Stomach smooth muscle (tissue), 2 donors: ENCODE results near the gene MYH6.

Experiments
- H3K27ac ChIP-seq: one replicate; pipeline ENCODE4 v1.7.0; 2013; ENCODE audit warnings: mild to moderate bottlenecking, low read length, inconsistent platforms
- H3K27me3 ChIP-seq, 2 donors: one replicate each; pipeline ENCODE4 v1.7.0; 2013; ENCODE audit warnings: low read length in 2 of 2; ENCODE audit not compliant: insufficient read depth in 2 of 2, control insufficient read depth in 1 of 2
- H3K36me3 ChIP-seq, 2 donors: one replicate each; pipeline ENCODE4 v1.7.0; 2013; ENCODE audit warnings: low read length in 2 of 2; ENCODE audit not compliant: control insufficient read depth in 2 of 2, insufficient read depth in 2 of 2
- H3K4me1 ChIP-seq: one replicate; pipeline ENCODE4 v1.7.0; 2013; ENCODE audit warnings: low read length; ENCODE audit not compliant: control insufficient read depth, insufficient read depth
- H3K4me3 ChIP-seq, 2 donors: one replicate each; pipeline ENCODE4 v1.7.0; 2013; ENCODE audit warnings: low read length in 2 of 2
- H3K9ac ChIP-seq, 2 donors: one replicate each; pipeline ENCODE4 v1.7.0; 2013; ENCODE audit warnings: low read length in 2 of 2, mild to moderate bottlenecking in 1 of 2
- H3K9me3 ChIP-seq, 2 donors: one replicate each; pipeline ENCODE4 v1.7.0; 2013; ENCODE audit warnings: low read length in 2 of 2; ENCODE audit not compliant: control insufficient read depth in 2 of 2
- donor health status: healthy.
- donor health status: Pancreatic carcinoma.

MYH6 gene

DNA sequence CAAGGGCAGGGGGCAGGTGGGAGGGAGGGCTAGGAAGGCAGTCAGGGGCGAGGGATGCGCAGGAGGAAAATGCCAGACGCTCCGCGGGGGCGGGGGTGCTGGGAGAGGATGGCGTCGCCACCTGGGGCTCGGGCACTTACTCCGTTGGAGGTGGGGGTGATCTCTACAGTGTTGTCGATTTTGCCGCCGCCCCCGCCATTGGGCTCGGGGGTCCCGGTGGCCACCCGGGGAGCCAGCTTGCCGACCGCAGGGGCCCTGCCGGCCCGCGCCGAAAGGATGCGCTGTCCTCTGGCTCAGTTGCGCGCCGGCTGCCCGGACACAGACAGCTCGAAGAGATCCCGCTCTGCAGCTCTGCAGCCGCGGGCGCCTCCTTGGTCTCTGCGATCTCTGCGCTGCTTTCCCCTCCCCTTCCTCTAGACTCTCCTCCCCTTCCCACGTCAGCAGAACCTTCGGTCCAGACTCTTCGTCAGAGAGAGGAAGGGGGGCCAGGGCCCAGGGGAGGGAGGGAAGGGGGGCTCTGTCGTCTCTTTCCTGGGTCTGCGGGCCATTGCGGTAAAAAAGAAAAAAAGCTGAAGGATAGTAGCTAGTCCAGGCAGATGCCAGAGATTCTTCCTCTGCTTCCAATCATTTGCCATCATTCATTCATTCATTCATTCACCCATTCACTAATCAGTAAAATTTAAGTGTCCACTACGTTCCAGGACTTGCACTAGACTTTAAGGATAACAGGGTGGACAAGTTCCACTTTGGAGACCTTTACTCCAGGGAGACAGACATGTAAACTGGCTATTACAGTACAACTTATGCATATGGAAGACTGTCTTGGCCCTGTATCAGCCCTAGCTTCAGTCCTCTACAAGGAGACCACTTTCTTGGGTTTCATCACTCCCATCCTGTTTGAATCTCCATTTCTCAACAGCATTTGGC, 55.3 kb downstream of the MYH6 start, which contains the start of gene SLC22A17:
Gene SLC22A17 (minus strand): TSS at position 382 of the 927 bp plus-strand sequence.
- Histone ChIP-seq H3K9me3 (no peaks in the 10 kb centered on the region), H3K4me3 (peak within 1 kb of the TSS; percentile 23 to 81), H3K27me3 (no peaks in the 10 kb centered on the region), H3K27ac (peak within 1 kb of the TSS; percentile 42), H3K4me1 (peaks cover 19% of the 10 kb centered on the region), H3K9ac (peak within 1 kb of the TSS; percentile 13 to 55), H3K36me3 (peaks cover 0 to 3% of the 10 kb centered on the region in 2 donors)

DNA sequence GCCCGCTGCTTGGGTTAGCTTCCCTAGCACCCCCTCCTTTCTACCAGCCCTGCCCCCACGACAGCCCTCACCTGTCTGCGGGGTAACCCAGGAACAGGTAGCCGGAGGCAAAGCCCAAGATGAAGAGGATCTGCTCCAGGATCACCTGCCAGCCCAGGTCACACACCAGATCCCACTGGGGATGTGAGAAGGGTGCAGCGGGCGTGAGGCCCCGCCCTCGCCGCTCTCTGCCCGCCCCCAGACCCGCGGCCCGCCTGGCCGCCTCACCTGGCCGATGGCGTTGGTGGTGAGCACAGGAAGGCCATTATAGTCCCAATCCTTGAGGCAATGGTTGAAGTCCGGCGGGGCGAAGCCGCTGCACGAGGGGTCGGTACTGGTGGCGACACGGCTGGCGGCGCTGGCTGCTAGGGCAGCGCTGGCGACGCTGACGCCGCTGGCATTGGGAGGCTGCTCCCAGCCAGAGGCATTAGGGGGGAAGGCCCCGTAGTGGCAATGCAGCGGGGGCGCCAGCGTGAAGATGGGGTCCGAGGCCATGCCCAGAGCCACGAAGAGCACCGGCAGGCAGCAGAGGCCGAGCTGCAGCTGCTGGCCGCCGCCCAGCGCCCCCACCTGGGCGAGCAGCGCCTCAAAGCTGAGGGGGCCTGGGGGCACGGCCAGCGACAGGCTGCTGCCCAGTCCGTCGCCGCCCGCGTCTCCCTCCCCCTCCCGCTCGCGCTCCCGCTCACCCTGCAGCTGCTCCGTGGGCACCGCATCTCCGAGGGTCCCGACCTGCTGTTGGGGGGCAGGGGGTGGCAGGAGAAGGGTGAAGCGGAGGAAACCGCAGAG, 56.2 kb downstream of the MYH6 start:
- no peaks in the 10 kb centered on the region for H3K27me3 ChIP-seq
- peak overlapping the region; percentile 42 for H3K27ac ChIP-seq
- H3K9ac ChIP-seq: peak overlapping the region in 1 of 2 donors; percentile 55
- peaks cover 19% of the 10 kb centered on the region for H3K4me1 ChIP-seq
- peaks cover 0 to 2% of the 10 kb centered on the region in 2 donors for H3K36me3 ChIP-seq
- H3K9me3 ChIP-seq: no peaks in the 10 kb centered on the region
- peak overlapping the region; percentile 23 to 81 for H3K4me3 ChIP-seq

DNA sequence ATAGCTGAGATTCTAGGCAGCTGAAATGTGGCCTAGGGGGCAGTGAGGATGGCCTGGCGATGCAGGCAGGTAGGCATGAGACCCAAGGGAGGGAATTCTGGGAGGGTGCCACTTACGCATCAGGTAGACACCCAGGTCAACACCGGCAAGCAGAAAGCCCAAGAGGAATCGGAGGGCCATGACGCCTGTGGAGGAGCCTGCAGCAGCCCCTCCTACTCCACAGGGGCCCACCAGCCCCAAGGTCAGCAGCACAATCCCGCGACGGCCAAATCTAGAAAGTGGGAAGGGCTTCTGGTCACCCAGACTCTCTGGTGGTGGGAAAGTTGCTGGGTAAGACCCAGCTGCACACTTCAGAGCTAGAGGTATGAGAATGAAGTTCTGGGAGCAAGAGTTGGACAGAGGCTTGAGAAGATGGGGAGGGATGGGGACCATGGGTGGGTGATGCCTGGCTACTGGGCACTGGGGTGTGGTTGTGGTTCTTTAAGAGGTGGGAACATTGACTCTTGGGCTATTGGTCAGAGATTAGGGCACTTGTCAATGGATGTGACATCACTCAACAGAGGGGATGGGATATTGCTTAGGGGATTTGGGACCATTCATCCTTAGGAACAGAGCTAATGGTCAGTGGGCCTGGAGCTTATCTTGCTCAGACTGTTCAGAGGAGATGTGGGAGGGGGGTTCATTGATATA, 58.8 kb downstream of the MYH6 start:
- no peaks in the 10 kb centered on the region for H3K9me3 ChIP-seq
- no peak overlapping the region for H3K9ac ChIP-seq
- peaks cover 19% of the 10 kb centered on the region for H3K4me1 ChIP-seq
- no peak overlapping the region for H3K27ac ChIP-seq
- no peak overlapping the region for H3K4me3 ChIP-seq
- no peaks in the 10 kb centered on the region for H3K27me3 ChIP-seq
- peaks cover 0 to 2% of the 10 kb centered on the region in 2 donors for H3K36me3 ChIP-seq

DNA sequence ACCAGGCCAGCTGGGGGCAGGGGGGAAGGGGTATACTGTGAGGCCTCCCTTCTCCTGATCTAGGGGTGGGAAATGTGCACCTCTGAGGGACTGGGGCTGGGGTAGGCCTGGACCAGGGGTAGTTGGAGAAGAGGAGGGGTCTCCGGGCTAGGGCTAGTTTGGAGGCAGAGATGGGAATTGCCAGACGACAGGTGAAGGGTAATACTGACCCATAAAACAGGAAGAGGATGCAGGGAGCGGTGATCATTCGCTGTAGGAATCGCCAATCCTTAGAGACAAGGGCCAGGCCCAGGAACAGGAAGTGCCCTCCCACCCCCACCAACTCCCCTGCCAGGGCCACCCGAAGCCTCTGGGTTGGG, 59.8 kb downstream of the MYH6 start:
- no peak overlapping the region for H3K4me3 ChIP-seq
- H3K9ac ChIP-seq: no peak overlapping the region
- peaks cover 0 to 2% of the 10 kb centered on the region in 2 donors for H3K36me3 ChIP-seq
- no peak overlapping the region for H3K27ac ChIP-seq
- no peaks in the 10 kb centered on the region for H3K27me3 ChIP-seq
- peaks cover 17% of the 10 kb centered on the region for H3K4me1 ChIP-seq
- no peaks in the 10 kb centered on the region for H3K9me3 ChIP-seq

DNA sequence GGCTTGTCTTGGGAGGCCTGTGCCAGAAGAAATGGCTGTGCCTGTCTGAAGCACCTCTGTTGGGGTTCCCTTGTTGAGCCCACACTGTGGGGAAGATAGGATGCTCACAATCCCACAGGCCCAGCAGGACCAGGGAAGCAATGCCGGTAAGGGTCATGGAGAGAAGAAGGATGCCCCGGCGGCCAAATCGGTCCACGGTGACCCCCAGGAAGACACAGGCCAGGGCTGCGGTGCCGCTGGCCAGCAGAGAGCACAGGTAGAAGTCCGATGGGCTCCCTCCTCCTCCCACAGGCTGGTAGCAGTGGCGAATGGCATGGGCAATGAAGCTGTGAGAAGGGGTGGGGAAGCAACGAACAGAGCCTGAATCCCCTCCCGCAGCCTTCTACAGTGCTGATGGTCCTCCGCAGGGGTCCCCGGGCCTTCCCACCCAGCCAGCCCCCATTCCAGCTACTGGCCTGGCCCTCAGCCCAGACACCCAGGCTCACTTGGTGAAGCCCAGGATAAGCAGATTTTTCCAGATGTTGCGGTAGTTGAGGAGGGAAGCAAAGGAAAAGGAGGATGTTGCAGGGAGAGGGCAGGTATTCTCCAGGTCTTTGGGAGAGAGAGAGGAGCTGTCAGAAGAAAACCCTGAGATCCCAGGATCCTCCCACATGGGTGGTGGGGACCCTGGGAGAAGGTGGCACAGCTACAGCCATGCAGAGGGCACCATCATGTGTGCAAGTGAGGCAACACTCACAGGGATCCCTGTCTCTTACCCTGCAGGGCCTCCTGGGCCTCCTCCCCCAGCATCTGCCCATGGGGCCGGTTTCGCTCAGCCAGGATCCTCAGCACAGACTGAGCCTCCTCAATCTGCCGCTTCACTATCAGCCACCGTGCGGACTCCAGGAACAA, 60.4 kb downstream of the MYH6 start:
- Histone ChIP-seq H3K9ac (no peak overlapping the region), H3K4me1 (peaks cover 10% of the 10 kb centered on the region), H3K36me3 (peaks cover 0 to 2% of the 10 kb centered on the region in 2 donors), H3K27ac (no peak overlapping the region), H3K9me3 (no peaks in the 10 kb centered on the region), H3K27me3 (no peaks in the 10 kb centered on the region), H3K4me3 (no peak overlapping the region)

DNA sequence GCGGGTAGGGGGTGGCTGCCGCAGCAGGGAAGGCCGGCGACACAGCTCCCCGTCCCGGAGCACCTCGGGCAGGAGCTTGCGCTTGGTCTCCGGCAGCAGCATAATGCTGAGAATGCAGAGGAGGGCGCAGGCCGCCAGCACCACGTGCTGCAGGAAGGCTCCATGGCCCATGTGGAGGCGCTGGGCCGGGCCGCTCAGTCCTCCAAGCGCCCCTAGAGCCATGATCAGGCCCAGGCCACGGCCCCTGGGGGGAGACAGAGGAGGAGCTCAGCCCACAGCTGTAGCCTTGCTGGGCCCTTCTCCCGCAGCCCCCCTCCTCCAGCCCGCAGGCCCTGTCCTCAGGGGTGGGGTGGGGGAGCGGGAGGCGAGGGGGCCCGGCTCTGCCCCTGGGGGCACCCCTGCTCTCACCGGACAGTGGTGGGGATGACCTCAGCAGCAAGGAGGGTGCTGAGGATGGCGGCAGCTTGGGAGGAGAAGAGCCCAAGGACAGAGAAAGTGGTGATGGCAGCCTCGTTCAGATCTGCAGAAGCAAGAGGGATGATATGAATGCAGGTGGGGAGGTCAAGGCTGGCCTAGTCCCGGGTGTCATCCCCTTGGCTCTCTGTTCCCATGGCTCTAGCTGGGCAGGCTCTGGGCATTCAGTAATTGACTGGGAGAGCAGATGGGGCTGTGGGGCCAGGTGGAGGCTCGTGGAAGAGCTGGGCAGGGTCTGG, 61.2 kb downstream of the MYH6 start:
- Histone ChIP-seq H3K9ac (no peak overlapping the region), H3K4me3 (no peak overlapping the region), H3K27ac (no peak overlapping the region), H3K9me3 (no peaks in the 10 kb centered on the region), H3K36me3 (peaks cover 0 to 2% of the 10 kb centered on the region in 2 donors), H3K27me3 (no peaks in the 10 kb centered on the region), H3K4me1 (peaks cover 4% of the 10 kb centered on the region)

DNA sequence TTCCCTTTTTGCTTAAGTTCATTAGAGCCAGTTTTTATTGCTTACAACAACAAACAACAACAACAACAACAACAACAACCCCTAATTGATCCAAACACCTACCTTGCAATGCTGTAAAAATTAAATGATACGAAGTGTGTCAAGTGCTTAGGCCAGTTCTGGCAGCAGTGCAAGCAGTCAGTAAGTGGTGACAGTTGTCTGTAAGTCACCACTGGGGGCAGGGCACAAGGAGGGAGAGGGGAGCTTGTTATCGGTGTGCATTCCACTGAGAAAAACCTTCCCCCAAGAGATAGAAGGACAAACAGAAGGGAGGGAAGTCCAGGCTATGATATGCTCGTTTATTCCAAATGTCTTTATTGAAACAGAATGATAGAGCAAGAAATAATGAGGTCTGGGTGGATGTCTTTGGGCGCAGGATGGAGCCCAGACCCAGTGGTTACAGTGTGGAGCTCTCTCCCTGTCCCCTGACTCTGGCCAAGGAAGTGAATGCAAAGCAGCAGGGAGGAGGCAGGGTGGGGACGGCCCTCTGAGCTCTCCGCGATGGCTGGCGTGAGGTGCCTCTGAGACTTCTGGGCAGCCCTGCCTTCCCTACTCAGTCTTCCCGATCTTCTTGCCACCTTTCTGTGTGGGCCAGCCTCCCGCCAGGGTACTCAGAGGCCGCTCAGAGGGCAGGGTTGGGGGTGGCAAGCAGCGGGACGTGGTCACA, 61.9 kb downstream of the MYH6 start:
- H3K9ac ChIP-seq: no peak overlapping the region
- no peak overlapping the region for H3K4me3 ChIP-seq
- no peaks in the 10 kb centered on the region for H3K9me3 ChIP-seq
- no peaks in the 10 kb centered on the region for H3K27me3 ChIP-seq
- peaks cover 0 to 2% of the 10 kb centered on the region in 2 donors for H3K36me3 ChIP-seq
- no peak overlapping the region for H3K27ac ChIP-seq
- H3K4me1 ChIP-seq: no peaks in the 10 kb centered on the region

DNA sequence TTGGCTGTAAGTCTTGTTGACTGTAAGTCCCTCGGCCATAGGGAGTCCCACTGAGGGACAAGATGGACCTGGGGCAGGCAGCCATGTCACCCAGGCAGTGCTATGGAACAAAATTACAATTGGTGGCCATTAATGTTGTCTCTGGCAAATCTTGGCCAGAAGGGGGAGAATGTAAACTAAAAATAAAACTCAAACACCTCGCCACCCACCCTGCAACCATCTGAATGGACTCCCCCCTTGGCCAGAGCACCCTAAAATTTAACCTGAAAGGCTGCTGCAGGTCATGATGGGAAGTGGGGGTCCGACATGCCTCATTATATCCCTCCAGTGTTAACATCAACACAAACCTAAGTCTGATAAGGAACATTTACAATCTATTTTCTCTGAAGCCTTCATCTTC, 63.6 kb downstream of the MYH6 start:
- H3K4me3 ChIP-seq: no peak overlapping the region
- H3K27ac ChIP-seq: no peak overlapping the region
- H3K4me1 ChIP-seq: no peaks in the 10 kb centered on the region
- no peaks in the 10 kb centered on the region for H3K9me3 ChIP-seq
- H3K9ac ChIP-seq: no peak overlapping the region
- no peaks in the 10 kb centered on the region for H3K27me3 ChIP-seq
- H3K36me3 ChIP-seq: peaks cover 0 to 2% of the 10 kb centered on the region in 2 donors
